Measurements from ENCODE around the gene NR2E1. TPM values are rescaled to one million over a fixed set of nuclear protein-coding genes. Genes with fewer than 3 reads are reported as not detected.

NR2E1 gene
- total and polyA plus RNA-seq, 2 experiments from 2014 or later, result not detected

GRCh38 chr6:108193131-108193530 lies 27.3 kb downstream of the NR2E1 start:
- Histone ChIP-seq H3K27me3 (ENCODE audit: insufficient read depth) (no peaks in the 10 kb centered on the region), H3K27ac (ENCODE audit: low read depth) (no peak overlapping the region), H3K4me3 (no peak overlapping the region), H3K36me3 (ENCODE audit: insufficient read depth) (no peaks in the 10 kb centered on the region), H2AFZ (no peak overlapping the region), H3K4me2 (no peak overlapping the region), H3K79me2 (replicated peaks; ENCODE audit: insufficient read depth) (no peaks in the 10 kb centered on the region), H3K9me2 (ENCODE audit: insufficient read depth) (no peaks in the 10 kb centered on the region), H3K4me1 (ENCODE audit: insufficient read depth) (no peaks in the 10 kb centered on the region), H4K20me1 (replicated peaks; ENCODE audit: insufficient read depth) (no peaks in the 10 kb centered on the region), H3F3A (replicated peaks; ENCODE audit: low read depth) (no peaks in the 10 kb centered on the region)
- Mint-ChIP-seq H3K36me3 (ENCODE audit: low read depth) (peaks cover 1% of the 10 kb centered on the region; the same call in 1 of the 3 replicates), H3K27me3 (ENCODE audit: insufficient read depth, low read depth, poor library complexity) (peaks cover 2% of the 10 kb centered on the region), H3K27ac (no peak overlapping the region), H3K9me3 (no peaks in the 10 kb centered on the region; the same call in 2 of the 3 replicates), H3K4me3 (no peak overlapping the region), H3K4me1 (no peaks in the 10 kb centered on the region)
- no peak for TF ChIP-seq REST (IDR thresholded peaks at IDR 0.05; ENCODE audit: unreplicated experiment)
- no peak for TF ChIP-seq JUNB (IDR thresholded peaks at IDR 0.05; ENCODE audit: unreplicated experiment)
- TF ChIP-seq EZH2phosphoT487 (IDR thresholded peaks at IDR 0.05; ENCODE audit: unreplicated experiment), result no peak
- TF ChIP-seq CREB1 (CRISPR knock-in tag; IDR thresholded peaks at IDR 0.05; ENCODE audit: low read depth), result no peak
- TF ChIP-seq STAT1 (IDR thresholded peaks at IDR 0.05; ENCODE audit: unreplicated experiment), result no peak
- DNase-seq (ENCODE audit: low spot score), result no peak
- no peak for ATAC-seq

- Histone ChIP-seq H3F3A (replicated peaks; ENCODE audit: low read depth) (no peaks in the 10 kb centered on the region), H3K27ac (ENCODE audit: low read depth) (no peak overlapping the region), H2AFZ (0 out of 2 replicates have a peak overlapping the region, but pooled peaks have one; percentile 18), H3K9me2 (ENCODE audit: insufficient read depth) (no peaks in the 10 kb centered on the region), H3K79me2 (replicated peaks; ENCODE audit: insufficient read depth) (no peaks in the 10 kb centered on the region), H3K4me1 (ENCODE audit: insufficient read depth) (no peaks in the 10 kb centered on the region), H3K36me3 (ENCODE audit: insufficient read depth) (no peaks in the 10 kb centered on the region), H3K4me2 (no peak overlapping the region), H3K27me3 (ENCODE audit: insufficient read depth) (no peaks in the 10 kb centered on the region), H4K20me1 (replicated peaks; ENCODE audit: insufficient read depth) (no peaks in the 10 kb centered on the region), H3K4me3 (no peak overlapping the region)
- H3K9me3 Mint-ChIP-seq, result no peaks in the 10 kb centered on the region
- no peak for DNase-seq (ENCODE audit: low spot score)
- no peak overlapping the region for H3K4me3 Mint-ChIP-seq
- no peak overlapping the region for H3K27ac Mint-ChIP-seq
- peaks cover 2% of the 10 kb centered on the region for H3K27me3 Mint-ChIP-seq (ENCODE audit: insufficient read depth, low read depth, poor library complexity)
- no peaks in the 10 kb centered on the region for H3K4me1 Mint-ChIP-seq
- peaks cover 2% of the 10 kb centered on the region; the same call in 1 of the 3 replicates for H3K36me3 Mint-ChIP-seq (ENCODE audit: low read depth)
- no peak for ATAC-seq
- TF ChIP-seq, protein P1, sequence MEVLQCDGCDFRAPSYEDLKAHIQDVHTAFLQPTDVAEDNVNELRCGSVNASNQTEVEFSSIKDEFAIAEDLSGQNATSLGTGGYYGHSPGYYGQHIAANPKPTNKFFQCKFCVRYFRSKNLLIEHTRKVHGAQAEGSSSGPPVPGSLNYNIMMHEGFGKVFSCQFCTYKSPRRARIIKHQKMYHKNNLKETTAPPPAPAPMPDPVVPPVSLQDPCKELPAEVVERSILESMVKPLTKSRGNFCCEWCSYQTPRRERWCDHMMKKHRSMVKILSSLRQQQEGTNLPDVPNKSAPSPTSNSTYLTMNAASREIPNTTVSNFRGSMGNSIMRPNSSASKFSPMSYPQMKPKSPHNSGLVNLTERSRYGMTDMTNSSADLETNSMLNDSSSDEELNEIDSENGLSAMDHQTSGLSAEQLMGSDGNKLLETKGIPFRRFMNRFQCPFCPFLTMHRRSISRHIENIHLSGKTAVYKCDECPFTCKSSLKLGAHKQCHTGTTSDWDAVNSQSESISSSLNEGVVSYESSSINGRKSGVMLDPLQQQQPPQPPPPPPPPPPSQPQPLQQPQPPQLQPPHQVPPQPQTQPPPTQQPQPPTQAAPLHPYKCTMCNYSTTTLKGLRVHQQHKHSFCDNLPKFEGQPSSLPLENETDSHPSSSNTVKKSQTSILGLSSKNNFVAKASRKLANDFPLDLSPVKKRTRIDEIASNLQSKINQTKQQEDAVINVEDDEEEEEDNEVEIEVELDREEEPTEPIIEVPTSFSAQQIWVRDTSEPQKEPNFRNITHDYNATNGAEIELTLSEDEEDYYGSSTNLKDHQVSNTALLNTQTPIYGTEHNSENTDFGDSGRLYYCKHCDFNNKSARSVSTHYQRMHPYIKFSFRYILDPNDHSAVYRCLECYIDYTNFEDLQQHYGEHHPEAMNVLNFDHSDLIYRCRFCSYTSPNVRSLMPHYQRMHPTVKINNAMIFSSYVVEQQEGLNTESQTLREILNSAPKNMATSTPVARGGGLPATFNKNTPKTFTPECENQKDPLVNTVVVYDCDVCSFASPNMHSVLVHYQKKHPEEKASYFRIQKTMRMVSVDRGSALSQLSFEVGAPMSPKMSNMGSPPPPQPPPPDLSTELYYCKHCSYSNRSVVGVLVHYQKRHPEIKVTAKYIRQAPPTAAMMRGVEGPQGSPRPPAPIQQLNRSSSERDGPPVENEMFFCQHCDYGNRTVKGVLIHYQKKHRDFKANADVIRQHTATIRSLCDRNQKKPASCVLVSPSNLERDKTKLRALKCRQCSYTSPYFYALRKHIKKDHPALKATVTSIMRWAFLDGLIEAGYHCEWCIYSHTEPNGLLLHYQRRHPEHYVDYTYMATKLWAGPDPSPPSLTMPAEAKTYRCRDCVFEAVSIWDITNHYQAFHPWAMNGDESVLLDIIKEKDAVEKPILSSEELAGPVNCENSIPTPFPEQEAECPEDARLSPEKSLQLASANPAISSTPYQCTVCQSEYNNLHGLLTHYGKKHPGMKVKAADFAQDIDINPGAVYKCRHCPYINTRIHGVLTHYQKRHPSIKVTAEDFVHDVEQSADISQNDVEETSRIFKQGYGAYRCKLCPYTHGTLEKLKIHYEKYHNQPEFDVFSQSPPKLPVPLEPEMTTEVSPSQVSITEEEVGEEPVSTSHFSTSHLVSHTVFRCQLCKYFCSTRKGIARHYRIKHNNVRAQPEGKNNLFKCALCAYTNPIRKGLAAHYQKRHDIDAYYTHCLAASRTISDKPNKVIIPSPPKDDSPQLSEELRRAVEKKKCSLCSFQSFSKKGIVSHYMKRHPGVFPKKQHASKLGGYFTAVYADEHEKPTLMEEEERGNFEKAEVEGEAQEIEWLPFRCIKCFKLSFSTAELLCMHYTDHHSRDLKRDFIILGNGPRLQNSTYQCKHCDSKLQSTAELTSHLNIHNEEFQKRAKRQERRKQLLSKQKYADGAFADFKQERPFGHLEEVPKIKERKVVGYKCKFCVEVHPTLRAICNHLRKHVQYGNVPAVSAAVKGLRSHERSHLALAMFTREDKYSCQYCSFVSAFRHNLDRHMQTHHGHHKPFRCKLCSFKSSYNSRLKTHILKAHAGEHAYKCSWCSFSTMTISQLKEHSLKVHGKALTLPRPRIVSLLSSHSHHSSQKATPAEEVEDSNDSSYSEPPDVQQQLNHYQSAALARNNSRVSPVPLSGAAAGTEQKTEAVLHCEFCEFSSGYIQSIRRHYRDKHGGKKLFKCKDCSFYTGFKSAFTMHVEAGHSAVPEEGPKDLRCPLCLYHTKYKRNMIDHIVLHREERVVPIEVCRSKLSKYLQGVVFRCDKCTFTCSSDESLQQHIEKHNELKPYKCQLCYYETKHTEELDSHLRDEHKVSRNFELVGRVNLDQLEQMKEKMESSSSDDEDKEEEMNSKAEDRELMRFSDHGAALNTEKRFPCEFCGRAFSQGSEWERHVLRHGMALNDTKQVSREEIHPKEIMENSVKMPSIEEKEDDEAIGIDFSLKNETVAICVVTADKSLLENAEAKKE (CRISPR knock-in tag; IDR thresholded peaks at IDR 0.05), result no peak
- no peak for TF ChIP-seq ZNF331 (CRISPR knock-in tag; IDR thresholded peaks at IDR 0.05; ENCODE audit: low read depth)
- TF ChIP-seq, protein P2, sequence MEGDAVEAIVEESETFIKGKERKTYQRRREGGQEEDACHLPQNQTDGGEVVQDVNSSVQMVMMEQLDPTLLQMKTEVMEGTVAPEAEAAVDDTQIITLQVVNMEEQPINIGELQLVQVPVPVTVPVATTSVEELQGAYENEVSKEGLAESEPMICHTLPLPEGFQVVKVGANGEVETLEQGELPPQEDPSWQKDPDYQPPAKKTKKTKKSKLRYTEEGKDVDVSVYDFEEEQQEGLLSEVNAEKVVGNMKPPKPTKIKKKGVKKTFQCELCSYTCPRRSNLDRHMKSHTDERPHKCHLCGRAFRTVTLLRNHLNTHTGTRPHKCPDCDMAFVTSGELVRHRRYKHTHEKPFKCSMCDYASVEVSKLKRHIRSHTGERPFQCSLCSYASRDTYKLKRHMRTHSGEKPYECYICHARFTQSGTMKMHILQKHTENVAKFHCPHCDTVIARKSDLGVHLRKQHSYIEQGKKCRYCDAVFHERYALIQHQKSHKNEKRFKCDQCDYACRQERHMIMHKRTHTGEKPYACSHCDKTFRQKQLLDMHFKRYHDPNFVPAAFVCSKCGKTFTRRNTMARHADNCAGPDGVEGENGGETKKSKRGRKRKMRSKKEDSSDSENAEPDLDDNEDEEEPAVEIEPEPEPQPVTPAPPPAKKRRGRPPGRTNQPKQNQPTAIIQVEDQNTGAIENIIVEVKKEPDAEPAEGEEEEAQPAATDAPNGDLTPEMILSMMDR (conservative IDR thresholded peaks at IDR 0.05; ENCODE audit: low read depth in 2 of 2), result no peak
Measured at GRCh38 chr6:108193835-108194234, 28.0 kb downstream of the NR2E1 start.
